GM19455 (cell line): ENCODE measurements around the gene MRGPRE.

Source experiments
- ATAC-seq: cut with Tn5 transposase; IDR thresholded peaks from one replicate; pipeline ENCODE4 v1.9.1; 2021; ENCODE audit not compliant: unreplicated experiment

MRGPRE gene

GRCh38 chr11:3214420-3214699 lies 17.9 kb downstream of the MRGPRE start:
- no peak for ATAC-seq

- ATAC-seq = no peak
These were observed 18.4 kb downstream of the MRGPRE start for GRCh38 chr11:3213659-3214419.

GRCh38 chr11:3208272-3208671 lies 23.9 kb downstream of the MRGPRE start:
- ATAC-seq = no peak

- no peak for ATAC-seq
These were observed 24.6 kb downstream of the MRGPRE start for GRCh38 chr11:3207526-3208189.

GRCh38 chr11:3206922-3207204 lies 25.4 kb downstream of the MRGPRE start:
- ATAC-seq = no peak

- no peak for ATAC-seq
These were observed 25.9 kb downstream of the MRGPRE start for GRCh38 chr11:3206156-3206921.

GRCh38 chr11:3205261-3206155 lies 26.7 kb downstream of the MRGPRE start:
- no peak for ATAC-seq

GRCh38 chr11:3204141-3205015 lies 27.8 kb downstream of the MRGPRE start:
- no peak for ATAC-seq

GRCh38 chr11:3203221-3204043 lies 28.8 kb downstream of the MRGPRE start:
- no peak for ATAC-seq

GRCh38 chr11:3202759-3203158 lies 29.5 kb downstream of the MRGPRE start:
- ATAC-seq = no peak

- ATAC-seq = no peak
These were observed 29.9 kb downstream of the MRGPRE start for GRCh38 chr11:3202305-3202704.

- no peak for ATAC-seq
These were observed 30.5 kb downstream of the MRGPRE start for GRCh38 chr11:3201677-3202181.

GRCh38 chr11:3201112-3201581 lies 31.1 kb downstream of the MRGPRE start:
- no peak for ATAC-seq

- no peak for ATAC-seq
These were observed 31.7 kb downstream of the MRGPRE start for GRCh38 chr11:3200388-3201111.

GRCh38 chr11:3199537-3200295 lies 32.5 kb downstream of the MRGPRE start:
- no peak for ATAC-seq

- no peak for ATAC-seq
These were observed 33.4 kb downstream of the MRGPRE start for GRCh38 chr11:3198815-3199214.

- no peak for ATAC-seq
These were observed 34.2 kb downstream of the MRGPRE start for GRCh38 chr11:3197878-3198528.
